ENCODE measurements around the gene MYBBP1A. TPM values are rescaled to one million over a fixed set of nuclear protein-coding genes. Genes with fewer than 3 reads are reported as not detected.

The MYBBP1A gene
- total RNA-seq, 1 donor from 2014 or later = 87.3 TPM

- intact Hi-C loops (cut with micrococcal nuclease) = no loop called here
Measured at GRCh38 chr17:4537451-4538235, 17.5 kb downstream of the MYBBP1A start.

GRCh38 chr17:4536742-4537411 lies 18.3 kb downstream of the MYBBP1A start:
- intact Hi-C loops (cut with micrococcal nuclease) = no loop called here

GRCh38 chr17:4536259-4536741 lies 18.9 kb downstream of the MYBBP1A start:
- intact Hi-C loops (cut with micrococcal nuclease) = no loop called here

- intact Hi-C loops (cut with micrococcal nuclease) = no loop called here
Measured at GRCh38 chr17:4535667-4536258, 19.4 kb downstream of the MYBBP1A start.

GRCh38 chr17:4534928-4535666 lies 20.1 kb downstream of the MYBBP1A start:
- intact Hi-C loops (cut with micrococcal nuclease) = no loop called here

- intact Hi-C loops (cut with micrococcal nuclease) = no loop called here
Measured at GRCh38 chr17:4534515-4534914, 20.7 kb downstream of the MYBBP1A start.

GRCh38 chr17:4533523-4534504 lies 21.4 kb downstream of the MYBBP1A start:
- intact Hi-C loops (cut with micrococcal nuclease) = no loop called here

- intact Hi-C loops (cut with micrococcal nuclease) = no loop called here
Measured at GRCh38 chr17:4532860-4533522, 22.2 kb downstream of the MYBBP1A start.

- intact Hi-C loops (cut with micrococcal nuclease) = no loop called here
Measured at GRCh38 chr17:4531988-4532736, 23.0 kb downstream of the MYBBP1A start.

GRCh38 chr17:4530799-4531730 lies 24.1 kb downstream of the MYBBP1A start:
- intact Hi-C loops (cut with micrococcal nuclease) = no loop called here

GRCh38 chr17:4529533-4530152 lies 25.5 kb downstream of the MYBBP1A start:
- intact Hi-C loops (cut with micrococcal nuclease) = no loop called here

- intact Hi-C loops (cut with micrococcal nuclease) = no loop called here
Measured at GRCh38 chr17:4527566-4528125, 27.5 kb downstream of the MYBBP1A start.

- intact Hi-C loops (cut with micrococcal nuclease) = no loop called here
Measured at GRCh38 chr17:4527134-4527533, 28.1 kb downstream of the MYBBP1A start.

GRCh38 chr17:4525691-4526397 lies 29.3 kb downstream of the MYBBP1A start:
- intact Hi-C loops (cut with micrococcal nuclease) = no loop called here

GRCh38 chr17:4523946-4524345 lies 31.2 kb downstream of the MYBBP1A start:
- intact Hi-C loops (cut with micrococcal nuclease) = no loop called here

GRCh38 chr17:4522661-4523060 lies 32.5 kb downstream of the MYBBP1A start:
- intact Hi-C loops (cut with micrococcal nuclease) = no loop called here
